Stimulated activated naive CD8-positive, alpha-beta T cell treated with anti-CD3 and anti-CD28 coated beads, Interleukin-15, Interleukin-2, amounts not matched to agents 100 U/mL and 50 U/mL, for 24 hours (primary cell): ENCODE data around the gene FHIP1B.

Source experiments
- ATAC-seq: fragments of 150-1000 bp; cut with Tn5 transposase; one replicate; pipeline ENCODE4 v1.10.0; 2021
- DNase-seq: peaks from one replicate; pipeline ENCODE4 v3.0.0; 2021

FHIP1B gene

DNA sequence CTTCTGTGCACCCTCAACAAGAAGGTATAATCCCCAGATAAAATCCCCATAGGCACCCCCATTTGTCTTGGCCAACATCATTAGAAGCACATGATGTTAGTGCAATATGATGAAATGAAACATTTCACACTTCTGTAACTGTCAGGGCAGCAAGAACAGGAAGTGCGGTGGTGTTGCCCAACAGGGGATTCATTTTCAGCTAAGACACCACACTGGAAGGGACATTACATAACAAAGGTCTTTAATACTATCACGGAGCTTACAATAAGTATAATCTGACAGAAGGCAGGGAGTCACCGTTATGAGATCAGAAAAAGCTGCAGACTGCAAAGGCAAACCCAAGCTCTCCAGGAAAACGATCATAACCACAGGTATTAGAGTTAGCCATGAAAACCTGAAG, 33.5 kb downstream of the FHIP1B start:
- ATAC-seq (no peak), DNase-seq (no peak)

DNA sequence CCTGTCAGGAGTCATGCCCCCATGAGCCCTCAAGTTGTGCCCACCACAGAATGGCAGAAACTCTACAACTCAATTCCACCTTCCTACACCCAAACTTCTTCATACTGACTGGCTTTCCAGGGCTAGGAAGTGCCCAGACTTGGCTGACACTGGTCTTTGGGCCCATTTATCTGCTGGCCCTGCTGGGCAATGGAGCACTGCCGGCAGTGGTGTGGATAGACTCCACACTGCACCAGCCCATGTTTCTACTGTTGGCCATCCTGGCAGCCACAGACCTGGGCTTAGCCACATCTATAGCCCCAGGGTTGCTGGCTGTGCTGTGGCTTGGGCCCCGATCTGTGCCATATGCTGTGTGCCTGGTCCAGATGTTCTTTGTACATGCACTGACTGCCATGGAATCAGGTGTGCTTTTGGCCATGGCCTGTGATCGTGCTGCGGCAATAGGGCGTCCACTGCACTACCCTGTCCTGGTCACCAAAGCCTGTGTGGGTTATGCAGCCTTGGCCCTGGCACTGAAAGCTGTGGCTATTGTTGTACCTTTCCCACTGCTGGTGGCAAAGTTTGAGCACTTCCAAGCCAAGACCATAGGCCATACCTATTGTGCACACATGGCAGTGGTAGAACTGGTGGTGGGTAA, 35.1 kb downstream of the FHIP1B start, which contains the start of gene OR52W1:
Gene OR52W1, plus strand, starts transcription at position 51 of the 637 bp plus-strand sequence. Its CDS starts 0 bp downstream, at position 51.
- DNase-seq (no peak), ATAC-seq (no peak)

DNA sequence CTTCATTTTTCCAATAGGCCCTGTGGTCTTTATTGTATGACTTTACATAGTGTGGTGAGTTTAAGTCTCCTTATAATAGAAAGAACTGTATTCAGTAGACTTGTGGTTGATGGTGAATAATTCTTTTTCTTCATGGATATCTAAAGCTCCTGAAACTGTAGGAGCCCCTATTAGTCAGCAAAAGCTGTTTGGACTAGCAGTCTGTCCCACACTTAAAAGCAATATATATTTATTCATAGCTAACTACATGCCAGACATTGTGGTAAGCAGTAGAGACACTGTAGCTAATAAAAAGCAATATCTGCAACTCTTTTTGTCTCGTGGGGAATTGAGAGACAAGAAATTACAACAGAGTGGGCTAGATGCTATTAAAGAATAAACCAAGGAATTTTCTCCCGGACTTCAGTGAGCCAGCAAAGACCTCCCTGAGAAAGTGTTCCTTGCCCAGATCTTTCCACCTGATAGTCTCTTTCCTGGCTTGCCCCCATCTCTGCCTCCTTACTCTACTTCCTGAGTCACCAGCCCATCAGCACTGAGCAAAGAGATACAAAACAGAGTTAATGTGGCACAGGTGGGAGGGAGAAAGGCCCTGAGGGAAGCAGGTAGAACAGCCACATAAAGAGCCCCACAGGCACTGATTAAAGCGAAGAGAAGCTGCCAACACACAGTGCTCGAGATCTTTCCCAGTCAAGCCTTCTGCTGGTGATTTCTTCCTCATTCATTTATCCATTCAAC, 36.8 kb downstream of the FHIP1B start:
- ATAC-seq: no peak
- DNase-seq: no peak

DNA sequence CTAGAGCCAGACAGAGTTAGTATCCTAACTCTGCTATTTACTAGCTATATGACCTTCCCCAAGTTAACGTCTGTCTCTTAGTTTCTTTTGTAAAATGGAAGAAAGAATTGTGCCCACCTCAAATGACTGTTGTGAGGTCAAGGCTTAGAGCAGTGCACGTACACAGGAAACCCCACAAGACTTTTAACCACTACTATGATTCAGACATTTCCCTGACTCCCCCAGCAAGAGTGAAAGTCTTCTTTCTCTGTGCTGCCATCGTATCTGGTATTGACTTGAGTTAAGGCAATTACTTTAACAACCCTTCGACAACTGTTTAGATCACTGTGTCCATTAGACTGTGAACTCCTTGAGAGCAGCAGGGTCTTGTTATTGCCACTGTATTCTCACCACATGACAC, 38.0 kb downstream of the FHIP1B start:
- DNase-seq: no peak
- ATAC-seq: peak; percentile 79

DNA sequence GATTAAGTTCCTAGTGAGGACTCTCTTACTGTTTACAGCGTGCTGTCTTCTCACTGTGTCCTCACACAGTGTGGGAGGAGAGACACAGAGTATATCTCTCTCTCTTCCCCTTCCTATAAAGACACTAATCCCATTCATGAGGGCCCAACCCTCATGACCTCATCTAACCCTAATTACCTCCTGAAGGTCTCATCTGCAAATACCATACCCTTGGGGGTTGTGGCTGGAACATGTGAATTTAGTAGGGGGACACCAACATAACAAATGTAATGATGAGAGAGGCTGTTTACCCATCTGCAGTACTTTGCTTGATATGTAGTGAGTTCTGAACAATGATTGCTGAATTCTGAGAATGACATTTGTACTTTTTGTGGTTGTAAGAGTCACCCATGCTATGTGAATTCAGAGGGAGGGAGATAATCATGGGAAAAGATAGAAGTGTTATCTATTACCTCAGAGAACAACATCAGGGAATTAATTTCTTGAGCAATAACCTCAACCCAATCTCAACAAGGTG, 40.3 kb downstream of the FHIP1B start:
- ATAC-seq: peak; percentile 68
- DNase-seq: no peak

DNA sequence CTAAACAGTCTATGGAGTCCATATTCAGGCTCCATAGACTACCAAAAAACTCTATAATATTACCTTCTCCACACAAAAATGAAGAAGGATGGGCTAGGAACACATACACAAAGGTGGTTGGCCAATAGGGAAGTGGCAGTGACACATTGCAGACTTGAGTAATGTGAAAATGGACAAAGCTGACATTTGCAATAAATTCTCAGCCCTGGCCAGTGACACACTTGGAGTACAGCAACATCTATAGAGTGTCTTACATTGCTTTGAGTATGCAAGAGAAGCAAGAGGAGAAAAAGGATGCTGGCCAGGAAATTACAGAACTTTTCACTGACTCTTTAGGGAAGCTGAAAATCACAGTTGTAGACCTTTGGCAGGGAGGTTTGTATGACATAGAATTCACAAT, 42.7 kb downstream of the FHIP1B start:
- DNase-seq (no peak), ATAC-seq (no peak)

DNA sequence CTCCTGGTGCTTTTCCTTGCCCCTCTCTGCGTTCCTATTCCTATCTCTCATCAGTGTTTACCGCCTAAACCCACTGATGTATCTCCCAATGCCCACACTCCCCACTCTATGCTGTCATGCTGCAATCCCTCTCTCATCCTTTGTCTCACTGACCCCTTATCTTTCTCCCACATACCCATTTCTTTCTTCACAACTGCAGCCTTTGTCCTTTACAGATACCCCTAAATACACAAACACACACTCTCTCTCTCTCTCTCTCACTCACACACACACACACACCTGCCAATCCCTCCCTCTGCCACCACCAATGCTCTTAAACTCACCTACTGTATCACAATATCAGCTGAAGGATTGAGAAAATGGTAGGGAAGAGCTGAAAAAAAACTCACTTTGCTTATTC, 59.0 kb downstream of the FHIP1B start:
- ATAC-seq: no peak

DNA sequence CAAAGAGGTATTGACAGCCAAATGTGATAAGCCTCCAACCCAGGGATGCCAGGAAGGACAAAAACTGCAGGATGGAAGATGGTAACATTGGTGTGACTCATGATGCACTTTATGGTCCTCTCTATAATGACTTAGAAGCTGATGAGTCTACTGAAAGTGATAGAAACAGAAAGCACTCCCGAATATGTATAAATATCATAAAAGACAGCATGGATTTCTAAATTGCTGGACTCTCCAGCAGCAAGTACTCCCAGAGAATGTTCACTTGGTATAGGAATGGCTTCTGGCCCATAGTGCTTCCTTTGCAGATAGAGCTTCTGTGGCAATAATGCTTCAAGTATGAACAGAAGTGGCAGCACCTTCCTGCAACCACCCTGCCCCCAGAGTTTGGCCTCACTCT, 64.2 kb downstream of the FHIP1B start, which contains the start of gene OR52B2:
Gene OR52B2, minus strand, starts transcription at position 101 of the 400 bp plus-strand sequence. Its CDS starts 0 bp downstream, at position 101.
- ATAC-seq (no peak), DNase-seq (no peak)

More for the DNA sequence above, 59.0 kb downstream of the FHIP1B start:
- DNase-seq: no peak
